ENCODE data around the gene LAD1.
A peak's percentile ranks its signal among the peaks of the same experiment; 100 is the strongest.

The LAD1 gene

GRCh38 chr1:201353186-201353940 lies 45.8 kb downstream of the LAD1 start:
- no peak for FAIRE-seq
- DNase-seq (ENCODE audit: insufficient read length, low spot score): no peak
- TF ChIP-seq CTCF (IDR thresholded peaks at IDR 0.05; ENCODE audit: insufficient read depth, missing control alignments): no peak

- TF ChIP-seq CTCF (IDR thresholded peaks at IDR 0.05; ENCODE audit: insufficient read depth, missing control alignments): no peak
- DNase-seq (ENCODE audit: insufficient read length, low spot score) (no peak), FAIRE-seq (no peak)
Measured at GRCh38 chr1:201351617-201352016, 47.5 kb downstream of the LAD1 start.

GRCh38 chr1:201350884-201351283 lies 48.2 kb downstream of the LAD1 start:
- FAIRE-seq (no peak), DNase-seq (ENCODE audit: insufficient read length, low spot score) (no peak)
- TF ChIP-seq CTCF (IDR thresholded peaks at IDR 0.05; ENCODE audit: insufficient read depth, missing control alignments): no peak

- FAIRE-seq (no peak), DNase-seq (ENCODE audit: insufficient read length, low spot score) (no peak)
- TF ChIP-seq CTCF (IDR thresholded peaks at IDR 0.05; ENCODE audit: insufficient read depth, missing control alignments): no peak
Measured at GRCh38 chr1:201350361-201350725, 48.8 kb downstream of the LAD1 start.

GRCh38 chr1:201349092-201349491 lies 50.0 kb downstream of the LAD1 start:
- no peak for DNase-seq (ENCODE audit: insufficient read length, low spot score)
- no peak for TF ChIP-seq CTCF (IDR thresholded peaks at IDR 0.05; ENCODE audit: insufficient read depth, missing control alignments)
- no peak for FAIRE-seq

GRCh38 chr1:201348211-201348566 lies 50.9 kb downstream of the LAD1 start:
- peak; percentile 70 for DNase-seq (ENCODE audit: insufficient read length, low spot score)
- FAIRE-seq: no peak
- peak; percentile 54 for TF ChIP-seq CTCF (IDR thresholded peaks at IDR 0.05; ENCODE audit: insufficient read depth, missing control alignments)

GRCh38 chr1:201347498-201348210 lies 51.5 kb downstream of the LAD1 start:
- FAIRE-seq (no peak), DNase-seq (ENCODE audit: insufficient read length, low spot score) (no peak)
- no peak for TF ChIP-seq CTCF (IDR thresholded peaks at IDR 0.05; ENCODE audit: insufficient read depth, missing control alignments)

Measured in D721Med (cell line).